Dedifferentiated amniotic fluid mesenchymal stem cell (primary cell): ENCODE measurements around the gene MLPH.

ENCODE experiments used
- DNase-seq: peaks from one replicate; pipeline ENCODE4 v3.0.0-alpha.2; 2016; ENCODE audit errors: extremely low spot score

The MLPH gene

DNA sequence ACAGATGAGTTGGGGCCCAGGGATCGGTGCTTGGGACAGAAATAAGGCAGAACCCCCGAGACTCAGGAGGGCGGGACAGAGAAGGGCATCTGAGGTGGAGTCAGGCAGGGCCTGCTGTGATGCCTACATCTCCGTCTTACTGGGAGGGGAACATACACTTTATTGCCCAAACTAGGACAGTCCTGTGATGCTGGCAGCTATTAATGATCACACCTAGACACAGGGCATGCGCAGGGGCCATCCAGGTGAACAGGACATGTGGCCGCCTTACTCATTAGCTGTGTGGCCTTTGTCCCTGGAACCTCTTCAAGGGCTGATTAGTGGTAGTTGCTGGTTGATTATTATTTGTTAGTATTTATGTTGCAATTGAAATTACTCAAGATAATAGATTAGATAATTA is 33.2 kb downstream of the MLPH start:
- DNase-seq: no peak

- DNase-seq: no peak
Observed at GRCh38 chr2:237524631-237525030, 37.6 kb downstream of the MLPH start.

DNA sequence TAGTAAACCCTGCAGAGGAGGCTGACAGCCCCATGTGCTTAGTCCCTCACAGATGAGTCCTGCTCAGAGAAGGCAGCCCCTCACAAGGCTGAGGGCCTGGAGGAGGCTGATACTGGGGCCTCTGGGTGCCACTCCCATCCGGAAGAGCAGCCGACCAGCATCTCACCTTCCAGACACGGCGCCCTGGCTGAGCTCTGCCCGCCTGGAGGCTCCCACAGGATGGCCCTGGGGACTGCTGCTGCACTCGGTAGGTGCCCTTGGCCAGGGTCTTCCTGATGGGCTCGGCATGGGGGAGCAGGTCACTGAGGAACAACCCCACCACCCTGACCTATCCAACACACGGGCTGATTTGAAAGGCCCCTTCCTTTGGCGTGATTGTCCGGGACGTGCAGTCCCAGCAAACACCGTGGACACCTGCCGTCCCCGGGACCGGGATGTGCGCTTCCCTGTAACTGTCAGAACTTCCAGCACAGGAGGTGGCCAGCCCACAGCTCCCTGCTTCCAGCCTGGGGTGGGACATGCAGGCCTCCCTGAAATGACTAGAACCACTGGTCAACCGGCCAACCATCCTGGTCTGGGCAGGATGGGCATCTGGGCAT is 38.6 kb downstream of the MLPH start:
- no peak for DNase-seq

GRCh38 chr2:237527233-237527632 is 40.2 kb downstream of the MLPH start:
- no peak for DNase-seq

DNA sequence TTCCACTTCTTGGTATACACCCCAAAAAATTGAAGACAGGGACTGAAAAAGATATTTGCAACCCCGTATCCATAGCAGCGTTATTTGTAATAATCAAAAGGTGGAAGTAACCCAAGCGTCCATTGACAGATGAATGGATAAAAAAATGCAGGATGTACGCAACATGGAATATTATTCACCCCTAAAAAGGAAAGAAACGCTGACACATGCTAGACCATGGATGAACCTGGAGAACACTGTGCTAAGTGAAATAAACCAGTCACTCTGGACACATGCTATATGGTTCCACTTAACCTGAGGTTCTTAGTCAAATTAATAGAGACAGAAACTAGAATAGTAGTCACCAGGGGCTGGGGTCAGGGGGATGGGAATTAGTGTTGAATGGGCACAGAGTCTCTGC is 40.7 kb downstream of the MLPH start:
- DNase-seq: no peak

DNA sequence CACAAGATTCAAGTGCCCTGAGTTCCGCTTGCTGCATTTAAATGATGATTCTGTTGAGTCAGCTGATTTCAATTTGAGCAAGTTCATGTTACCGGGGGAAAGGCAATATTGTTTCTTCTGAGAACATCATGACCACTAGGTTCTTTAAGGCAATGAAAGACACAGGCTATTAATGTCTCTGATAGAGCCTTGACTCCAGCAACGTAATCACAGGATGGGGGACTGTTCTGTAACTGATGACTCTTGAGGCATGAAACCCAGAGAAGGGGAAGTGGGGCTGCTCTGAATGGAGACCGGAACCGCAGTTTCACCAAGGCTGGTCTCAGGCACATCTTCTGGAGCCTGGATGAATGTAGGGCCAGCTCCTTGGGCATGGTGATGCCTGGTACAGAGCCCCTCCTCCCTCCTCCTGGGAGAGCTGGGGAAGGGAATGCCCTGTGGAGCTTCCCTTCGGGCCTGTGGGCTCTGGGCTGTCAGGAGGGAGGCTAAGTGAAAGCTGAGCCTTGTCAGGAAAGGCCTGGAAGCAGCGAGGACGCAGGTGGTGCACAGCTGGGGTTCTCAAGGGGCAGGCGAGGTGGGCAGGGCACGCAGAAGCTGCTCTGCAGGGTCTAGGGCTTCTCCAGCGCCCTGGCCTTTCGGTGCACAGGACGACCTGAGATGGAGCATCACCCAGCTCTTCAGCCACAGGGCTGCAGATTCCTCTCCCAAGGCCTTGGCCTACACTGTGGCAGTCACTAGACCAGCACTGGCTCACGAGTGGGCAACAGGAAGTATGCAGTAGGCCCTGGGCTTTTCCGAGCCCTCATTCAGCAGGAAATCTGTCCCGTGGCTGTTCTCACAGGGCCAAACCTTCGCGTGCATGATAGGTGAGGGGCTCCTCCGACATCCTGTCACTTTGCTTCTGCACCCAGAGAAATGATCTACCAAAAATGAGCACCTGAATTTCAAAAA is 42.7 kb downstream of the MLPH start:
- no peak for DNase-seq

- no peak for DNase-seq
Observed at GRCh38 chr2:237530472-237531433, 43.7 kb downstream of the MLPH start.

DNA sequence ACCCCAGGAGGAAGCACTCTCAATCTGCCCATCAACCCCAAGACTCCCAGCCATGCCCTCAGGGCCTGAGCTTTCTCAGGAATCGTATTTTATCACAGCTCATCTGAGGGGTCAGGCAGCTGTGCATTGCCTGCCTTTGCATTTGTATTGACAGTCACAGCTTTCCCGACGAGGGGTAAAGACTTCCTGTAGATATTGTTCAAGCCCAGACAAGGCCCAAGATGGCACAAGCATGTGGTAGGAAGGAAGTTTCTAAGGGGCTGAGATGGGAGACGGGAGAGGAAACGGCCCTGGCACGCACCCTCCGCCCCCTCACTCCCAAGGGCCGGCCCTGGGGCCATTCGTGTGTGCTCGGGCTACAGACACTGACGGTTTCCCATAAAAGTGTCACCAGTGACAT is 45.1 kb downstream of the MLPH start:
- DNase-seq: no peak

DNA sequence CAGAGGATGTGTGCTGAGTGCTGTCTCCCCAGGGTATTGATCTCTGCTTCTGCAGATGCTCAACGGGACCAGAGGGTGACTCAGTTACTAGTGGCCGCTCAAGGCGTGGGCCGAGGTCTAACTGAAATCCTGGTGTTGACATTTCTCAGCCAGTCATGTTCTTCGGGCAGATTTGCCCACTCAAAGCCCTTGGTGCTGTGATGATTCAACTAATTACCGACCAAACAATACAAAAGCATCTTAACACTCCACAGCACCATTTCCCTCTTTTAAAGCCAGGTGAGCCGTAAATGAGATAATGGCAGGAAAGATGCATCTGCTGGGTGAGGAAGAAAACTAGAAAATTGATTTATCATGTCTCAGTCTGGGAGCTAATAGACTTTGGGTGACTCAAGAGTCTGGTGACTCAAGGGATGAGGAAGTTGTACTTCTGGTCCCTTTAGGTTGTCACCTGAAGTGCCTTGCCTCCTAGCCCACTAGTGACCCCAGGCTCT is 46.7 kb downstream of the MLPH start:
- no peak for DNase-seq

- no peak for DNase-seq
Observed at GRCh38 chr2:237534380-237534779, 47.3 kb downstream of the MLPH start.

GRCh38 chr2:237535385-237536082 is 48.5 kb downstream of the MLPH start:
- DNase-seq: no peak

DNA sequence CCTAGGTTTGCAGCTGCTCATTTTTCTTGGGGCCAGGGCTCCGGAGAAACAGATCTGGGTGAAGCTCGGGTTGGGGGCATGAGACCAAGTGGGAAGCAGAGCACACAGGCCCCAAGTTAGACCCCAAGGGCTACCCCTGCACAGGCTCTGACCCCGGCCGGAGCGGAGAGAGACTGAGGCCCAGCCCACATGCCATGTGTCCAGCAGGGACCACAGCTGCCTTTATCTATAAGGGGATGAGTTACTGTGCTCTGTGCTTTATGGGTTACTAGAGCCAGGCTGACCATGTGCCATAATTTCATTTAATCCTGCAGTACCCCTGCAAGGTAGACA is 49.0 kb downstream of the MLPH start:
- DNase-seq: no peak

DNA sequence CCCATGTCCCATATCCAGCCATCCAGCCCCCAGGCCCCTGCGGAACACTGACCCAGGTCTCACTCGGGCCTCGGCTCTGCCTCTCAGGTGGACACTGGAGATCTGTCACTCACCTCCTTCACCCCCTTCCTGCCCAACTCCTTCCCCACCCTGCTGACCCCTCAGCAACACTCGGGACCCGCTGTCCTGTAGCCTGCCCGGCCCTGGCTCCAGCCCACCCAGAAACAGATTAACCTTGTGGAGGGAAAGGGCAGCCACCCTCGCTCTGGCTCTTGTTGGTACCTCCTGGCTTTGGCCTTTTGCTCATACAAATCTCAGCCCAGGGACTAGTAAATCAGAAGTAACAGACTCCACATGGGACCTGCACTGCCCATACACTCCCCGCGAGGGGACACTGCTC is 49.6 kb downstream of the MLPH start:
- no peak for DNase-seq

- DNase-seq: no peak
Observed at GRCh38 chr2:237538001-237538720, 51.1 kb downstream of the MLPH start.

DNA sequence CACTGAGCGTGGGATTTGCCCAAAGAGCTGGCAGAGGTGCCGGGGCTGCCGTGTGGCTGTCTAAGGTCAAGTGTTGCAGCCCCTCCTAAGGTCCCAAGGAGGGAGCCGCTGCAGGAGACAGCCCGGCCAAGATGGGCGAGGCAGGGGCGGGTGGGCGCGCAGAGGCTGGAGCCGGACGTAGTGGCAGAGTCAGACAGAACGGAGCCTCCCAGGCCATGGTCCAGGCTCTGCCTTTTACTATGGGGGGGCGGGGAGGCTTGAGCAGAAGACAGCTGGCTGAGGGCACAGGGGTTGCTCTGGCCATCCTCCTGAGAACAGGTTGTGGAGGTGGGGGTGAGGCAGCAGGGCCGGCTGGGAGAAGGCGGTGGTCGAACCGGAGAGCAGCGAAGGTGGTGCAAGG is 51.9 kb downstream of the MLPH start:
- DNase-seq: no peak

DNA sequence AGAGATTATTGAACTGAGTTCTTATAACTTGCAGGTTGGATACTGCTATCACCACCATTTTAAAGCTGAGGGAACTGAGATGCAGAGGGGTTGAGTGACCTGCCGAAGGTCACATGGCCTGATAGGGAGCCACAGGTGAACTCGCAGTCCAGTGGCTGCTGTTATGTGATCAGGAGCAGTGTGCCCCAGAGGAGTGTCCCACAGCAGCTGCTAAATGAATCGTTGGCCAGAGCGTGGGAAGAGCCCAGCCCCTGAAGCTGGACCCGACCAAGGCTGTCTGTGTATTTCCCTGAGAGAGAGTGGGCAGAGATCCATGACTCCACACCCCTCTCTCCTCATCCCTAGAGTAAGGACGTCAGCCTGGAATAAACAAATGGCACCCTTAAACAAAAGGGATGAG is 52.6 kb downstream of the MLPH start:
- no peak for DNase-seq

- no peak for DNase-seq
Observed at GRCh38 chr2:237540223-237540775, 53.2 kb downstream of the MLPH start.

DNA sequence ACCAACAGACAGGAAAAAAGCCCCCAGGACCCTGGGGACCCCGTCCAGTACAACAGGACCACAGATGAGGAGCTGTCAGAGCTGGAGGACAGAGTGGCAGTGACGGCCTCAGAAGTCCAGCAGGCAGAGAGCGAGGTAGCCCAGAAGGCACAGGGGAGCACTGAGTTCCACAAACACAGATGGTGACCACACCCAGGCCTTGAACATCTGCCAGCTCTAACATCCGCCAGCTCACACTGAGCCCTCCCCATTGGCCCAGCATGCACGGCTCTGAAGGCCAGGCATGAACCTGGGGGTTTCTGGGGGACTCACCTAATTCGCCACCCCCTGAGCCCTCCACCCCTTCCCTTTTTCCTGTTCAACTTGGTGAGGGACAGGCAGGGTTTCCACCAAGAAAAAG is 53.8 kb downstream of the MLPH start:
- DNase-seq: no peak

DNA sequence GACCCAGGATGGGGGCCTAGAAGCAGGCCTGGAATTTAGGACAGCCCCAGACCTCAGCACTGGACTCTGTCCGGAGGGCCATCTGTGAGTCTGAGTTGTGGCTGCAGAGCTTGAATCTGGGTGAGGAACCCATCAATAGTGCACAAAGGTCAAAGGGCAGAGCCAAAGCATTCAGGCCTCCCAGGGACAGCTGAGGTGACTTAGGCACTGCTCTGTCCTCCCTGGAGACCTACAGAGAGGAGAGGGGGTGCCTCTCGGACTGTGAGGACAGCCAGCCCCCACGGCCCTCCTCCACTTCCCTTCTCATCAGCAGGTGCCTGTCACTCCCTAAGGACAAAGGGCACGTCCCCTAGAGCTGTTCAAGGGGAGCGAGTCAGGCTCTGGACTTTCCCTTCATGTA is 54.2 kb downstream of the MLPH start:
- no peak for DNase-seq

GRCh38 chr2:237542001-237542704 is 55.1 kb downstream of the MLPH start:
- DNase-seq: no peak
